Mammary microvascular endothelial cell (primary cell): ENCODE data around the gene DEAF1. TPM values are rescaled to one million over a fixed set of nuclear protein-coding genes. Genes with fewer than 3 reads are reported as not detected.

ENCODE experiments used
- total RNA-seq: library from RNA; depleted of rRNA; stranded (reverse); fragments of >200 nt; gene quantifications from 2 replicates; pipeline ENCODE4 v1.2.3, GENCODE V29; 2015

Gene DEAF1
- total RNA-seq, result 23.1 and 27.8 TPM in 2 replicates

GRCh38 chr11:694563-695287, at the start of gene DEAF1:
TSS of gene DEAF1 (minus strand) at chr11:695222. CDS start at chr11:695047, 175 bp downstream.

GRCh38 chr11:705646-706438, 10.8 kb upstream of the DEAF1 start, which contains the start of gene EPS8L2:
TSS of gene EPS8L2 (plus strand) at chr11:706231. CDS start at chr11:709408, 3,177 bp downstream.

GRCh38 chr11:695538-696248, 671 bp upstream of the DEAF1 start, which contains the start of gene TMEM80:
TSS of gene TMEM80 (plus strand) at chr11:695816. CDS start at chr11:695828, 12 bp downstream.

DNA sequence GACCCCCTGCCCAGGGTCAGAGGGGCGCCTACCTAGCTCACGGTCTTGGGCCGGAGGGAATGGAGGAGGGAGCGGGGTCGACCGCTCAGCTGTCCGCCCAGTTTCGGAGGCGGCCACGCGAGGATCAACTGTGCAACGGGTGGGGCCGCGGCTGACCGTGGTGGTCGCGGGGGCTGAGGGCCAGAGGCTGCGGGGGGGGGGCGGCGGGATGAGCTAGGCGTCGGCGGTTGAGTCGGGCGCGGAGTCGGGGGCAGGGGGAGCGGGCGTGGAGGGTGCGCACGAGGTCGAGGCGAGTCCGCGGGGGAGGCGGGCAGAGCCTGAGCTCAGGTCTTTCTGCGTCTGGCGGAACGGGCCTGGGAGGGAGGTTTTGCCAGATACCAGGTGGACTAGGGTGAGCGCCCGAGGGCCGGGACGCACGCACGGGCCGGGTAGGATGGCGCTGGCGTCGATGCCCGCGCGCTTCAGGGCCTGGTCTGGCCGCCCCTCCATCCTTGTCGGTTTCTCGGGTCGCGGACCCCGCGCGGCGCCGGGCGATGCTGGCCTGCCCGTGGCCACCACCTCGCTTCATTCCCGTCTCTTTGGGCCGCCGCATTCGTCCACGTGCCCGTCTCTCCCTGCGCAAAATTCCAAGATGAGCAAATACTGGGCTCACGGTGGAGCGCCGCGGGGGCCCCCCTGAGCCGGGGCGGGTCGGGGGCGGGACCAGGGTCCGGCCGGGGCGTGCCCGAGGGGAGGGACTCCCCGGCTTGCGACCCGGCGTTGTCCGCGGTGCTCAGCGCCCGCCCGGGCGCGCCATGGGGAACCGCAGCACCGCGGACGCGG, 58.3 kb downstream of the DEAF1 start, which contains the start of gene DRD4:
DRD4 (plus strand) TSS at position 759 of the 822 bp plus-strand sequence; CDS start at position 795, 36 bp downstream.

GRCh38 chr11:626475-627307, 68.3 kb downstream of the DEAF1 start, which contains the start of gene SCT:
TSS of gene SCT (minus strand) at chr11:627181. CDS start at chr11:627143, 38 bp downstream.

DNA sequence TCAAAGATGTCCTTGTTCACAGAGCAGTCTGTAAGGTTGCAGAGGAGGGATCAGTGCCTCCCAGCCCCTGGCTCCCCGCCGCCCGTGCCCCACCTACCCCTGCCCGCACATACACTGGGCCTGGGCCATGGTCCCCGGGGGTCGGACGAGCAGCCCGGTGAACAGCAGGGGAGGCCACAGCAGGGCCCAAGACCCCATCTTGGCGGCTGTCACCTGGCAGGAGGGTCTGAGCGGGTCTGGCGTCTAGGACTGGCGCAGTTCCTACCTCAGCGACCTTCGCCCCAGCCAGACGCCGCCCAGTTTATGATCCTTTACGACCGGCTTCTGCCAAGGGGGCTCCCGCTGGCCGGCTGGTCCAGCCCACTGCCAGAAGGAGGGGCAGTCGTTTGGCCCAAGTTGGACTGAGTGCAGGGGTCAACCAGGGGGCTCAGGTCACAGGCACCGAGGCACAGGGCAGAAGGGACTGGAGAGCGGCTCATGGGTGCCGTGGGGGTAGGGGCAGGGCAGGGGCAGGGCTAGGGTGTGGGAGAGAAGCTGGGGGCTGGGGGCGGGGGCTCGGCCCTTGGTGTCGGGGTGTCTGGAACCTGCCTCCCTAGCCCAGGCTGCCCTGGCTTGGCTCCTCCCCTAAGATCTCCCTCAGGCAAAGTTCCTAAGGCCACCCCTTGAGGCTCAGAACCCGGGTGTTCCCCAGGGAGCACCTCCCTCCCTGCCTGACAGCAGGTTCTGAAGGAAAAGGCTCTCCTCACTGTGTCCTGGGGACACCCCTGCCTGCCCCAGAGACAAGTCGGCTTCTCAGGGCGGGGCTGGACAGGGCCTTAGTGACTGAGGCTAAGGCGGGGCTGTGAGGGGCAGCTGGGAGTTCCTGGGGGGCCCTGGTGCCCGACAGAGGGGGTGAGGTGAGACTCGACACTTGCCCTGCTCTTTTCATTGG, 70.1 kb downstream of the DEAF1 start, which contains the start of gene CDHR5:
CDHR5 (minus strand) TSS at position 251 of the 931 bp plus-strand sequence; CDS start at position 198, 53 bp downstream.

DNA sequence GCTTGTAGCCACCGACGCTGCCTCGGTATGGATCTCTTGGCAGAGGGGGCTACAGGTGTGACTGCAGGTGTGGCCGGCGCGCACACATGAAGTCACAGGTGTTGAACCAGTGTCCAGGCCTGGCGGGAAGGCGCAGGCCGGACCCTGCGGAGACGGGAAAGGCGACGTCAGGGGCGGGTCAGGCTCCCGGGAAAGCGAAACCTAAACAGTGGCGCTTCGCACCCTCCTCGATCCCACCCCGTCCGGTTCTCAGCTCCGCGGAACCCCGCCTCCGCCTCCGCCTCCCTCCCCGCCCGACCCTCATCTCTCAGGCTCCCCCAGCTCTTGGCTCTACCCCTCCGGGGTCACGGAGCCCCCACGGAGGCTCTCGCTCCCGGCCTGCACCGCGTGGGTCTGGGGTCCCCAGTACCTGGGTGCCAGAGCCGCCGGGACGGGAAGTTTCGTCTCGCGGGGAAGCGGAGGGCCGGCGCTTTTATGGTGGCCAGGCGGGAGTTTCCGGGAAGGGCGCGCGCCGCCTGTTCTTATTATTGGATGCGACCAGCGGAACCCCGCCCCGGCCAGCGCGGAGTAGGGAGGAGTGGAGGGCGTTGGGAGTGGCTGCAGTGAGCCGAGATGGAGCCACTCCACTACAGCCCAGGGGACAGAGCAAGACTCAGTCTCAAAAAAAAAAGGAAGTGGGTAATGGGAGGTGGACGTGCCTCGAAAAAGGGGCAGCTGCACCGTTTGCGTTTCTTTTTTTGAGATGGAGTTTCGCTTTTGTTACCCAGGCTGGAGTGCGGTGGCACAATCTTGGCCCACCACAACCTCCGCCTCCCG, 79.3 kb downstream of the DEAF1 start, which contains the start of gene IRF7:
IRF7 (minus strand) TSS at position 447 of the 816 bp plus-strand sequence. CDS start 586 bp downstream, outside the sequence.

Other genes with a start within 250 kb of the DEAF1 start
- 33.6 and 52.3 TPM in 2 replicates for gene PTDSS2, start 244.9 kb downstream of the DEAF1 start, total RNA-seq
- gene RNH1, start 188.0 kb downstream of the DEAF1 start, total RNA-seq, result 308 and 315 TPM in 2 replicates
- 102 and 109 TPM in 2 replicates for gene HRAS, start 159.6 kb downstream of the DEAF1 start, total RNA-seq
- gene LRRC56, start 157.7 kb downstream of the DEAF1 start, total RNA-seq, result 0.05 and 0.73 TPM in 2 replicates
- gene LMNTD2, start 134.5 kb downstream of the DEAF1 start, total RNA-seq, result 0.05 and 0.20 TPM in 2 replicates
- gene RASSF7, start 134.3 kb downstream of the DEAF1 start, total RNA-seq, result 10.8 and 12.0 TPM in 2 replicates
- 20.1 and 25.4 TPM in 2 replicates for gene PHRF1, start 118.8 kb downstream of the DEAF1 start, total RNA-seq
- 76.0 and 84.2 TPM in 2 replicates for gene IRF7, start 79.3 kb downstream of the DEAF1 start, total RNA-seq
- gene CDHR5, start 70.3 kb downstream of the DEAF1 start, total RNA-seq, result not detected in 2 replicates
- not detected in 2 replicates for gene SCT, start 68.0 kb downstream of the DEAF1 start, total RNA-seq
- gene DRD4, start 58.0 kb downstream of the DEAF1 start, total RNA-seq, result not detected in 2 replicates
- gene TMEM80, start 594 bp upstream of the DEAF1 start, total RNA-seq, result 16.9 and 17.5 TPM in 2 replicates
- gene EPS8L2, start 11.0 kb upstream of the DEAF1 start, total RNA-seq, result 6.7 and 7.3 TPM in 2 replicates
- 228 TPM in 2 replicates for gene TALDO1, start 52.2 kb upstream of the DEAF1 start, total RNA-seq
- 29.4 and 33.0 TPM in 2 replicates for gene GATD1, start 82.3 kb upstream of the DEAF1 start, total RNA-seq
- gene CEND1, start 94.9 kb upstream of the DEAF1 start, total RNA-seq, result 0.20 and 0.40 TPM in 2 replicates
- gene SLC25A22, start 103.1 kb upstream of the DEAF1 start, total RNA-seq, result 21.7 and 24.1 TPM in 2 replicates
- 17.9 and 21.1 TPM in 2 replicates for gene PIDD1, start 110.0 kb upstream of the DEAF1 start, total RNA-seq
- gene RPLP2, start 114.7 kb upstream of the DEAF1 start, total RNA-seq, result 814 and 920 TPM in 2 replicates
- 20.4 and 22.6 TPM in 2 replicates for gene PNPLA2, start 123.7 kb upstream of the DEAF1 start, total RNA-seq
- gene CRACR2B, start 132.7 kb upstream of the DEAF1 start, total RNA-seq, result 9.5 and 12.1 TPM in 2 replicates
- 660 and 700 TPM in 2 replicates for gene CD151, start 137.7 kb upstream of the DEAF1 start, total RNA-seq
- 191 and 317 TPM in 2 replicates for gene POLR2L, start 147.3 kb upstream of the DEAF1 start, total RNA-seq
- gene TSPAN4, start 147.6 kb upstream of the DEAF1 start, total RNA-seq, result 217 and 240 TPM in 2 replicates
- 58.0 and 96.3 TPM in 2 replicates for gene CHID1, start 215.6 kb upstream of the DEAF1 start, total RNA-seq
- 41.4 and 46.4 TPM in 2 replicates for gene AP2A2, start 230.6 kb upstream of the DEAF1 start, total RNA-seq